Ramos (cell line): Measurements from ENCODE around the gene TMEM250.

Experiments used
- in situ Hi-C: fragments of 300-500 bp; cut with MboI; formaldehyde crosslinking; loops from one replicate; pipeline ENCODE4 v1.14.3; 2022; ENCODE audit warnings: low sequenced_read_pairs; ENCODE audit not compliant: unreplicated experiment

TMEM250 gene

DNA sequence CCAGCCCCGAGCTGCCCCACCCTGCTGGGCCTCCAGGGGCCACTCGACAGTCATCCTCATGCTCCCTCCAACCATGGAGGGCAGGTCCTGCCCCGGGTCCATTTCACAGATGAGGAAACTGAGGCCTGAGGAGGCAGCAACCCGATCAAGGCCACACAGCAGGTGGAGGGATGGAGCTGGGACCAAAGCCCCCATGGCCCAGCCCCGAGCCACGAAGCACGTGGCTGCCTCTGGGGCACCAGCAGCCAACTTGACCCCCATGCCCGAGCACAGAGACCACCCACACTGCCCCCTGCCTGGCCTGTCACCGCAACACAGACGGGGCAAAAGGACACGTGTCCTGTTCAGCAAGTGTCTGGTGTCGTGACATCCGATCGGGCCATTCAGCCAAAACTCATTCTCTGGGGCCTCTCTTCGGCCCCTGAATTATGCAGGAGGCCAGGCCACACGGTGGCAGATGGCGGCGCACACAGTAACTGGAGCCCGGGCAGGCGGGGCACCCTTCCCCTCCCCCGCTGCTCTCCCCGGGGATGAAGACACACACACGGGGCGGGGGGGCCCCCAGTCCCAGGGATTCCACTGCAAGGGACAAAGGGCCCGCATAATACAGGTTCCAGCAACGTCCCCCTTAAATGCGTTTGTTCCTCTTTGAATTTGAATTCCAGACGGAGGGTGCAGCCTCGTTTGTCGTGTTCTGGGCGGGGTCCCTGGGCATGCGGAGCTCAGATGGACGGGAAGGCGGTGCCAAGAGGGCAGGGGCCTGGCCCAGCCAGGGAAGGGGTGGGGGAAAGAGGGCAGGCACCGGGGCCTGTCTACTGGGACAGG lies 29.4 kb upstream of the TMEM250 start:
- in situ Hi-C loops = no loop called here

GRCh38 chr9:136147038-136147889 lies 28.6 kb upstream of the TMEM250 start:
- in situ Hi-C loops = no loop called here

DNA sequence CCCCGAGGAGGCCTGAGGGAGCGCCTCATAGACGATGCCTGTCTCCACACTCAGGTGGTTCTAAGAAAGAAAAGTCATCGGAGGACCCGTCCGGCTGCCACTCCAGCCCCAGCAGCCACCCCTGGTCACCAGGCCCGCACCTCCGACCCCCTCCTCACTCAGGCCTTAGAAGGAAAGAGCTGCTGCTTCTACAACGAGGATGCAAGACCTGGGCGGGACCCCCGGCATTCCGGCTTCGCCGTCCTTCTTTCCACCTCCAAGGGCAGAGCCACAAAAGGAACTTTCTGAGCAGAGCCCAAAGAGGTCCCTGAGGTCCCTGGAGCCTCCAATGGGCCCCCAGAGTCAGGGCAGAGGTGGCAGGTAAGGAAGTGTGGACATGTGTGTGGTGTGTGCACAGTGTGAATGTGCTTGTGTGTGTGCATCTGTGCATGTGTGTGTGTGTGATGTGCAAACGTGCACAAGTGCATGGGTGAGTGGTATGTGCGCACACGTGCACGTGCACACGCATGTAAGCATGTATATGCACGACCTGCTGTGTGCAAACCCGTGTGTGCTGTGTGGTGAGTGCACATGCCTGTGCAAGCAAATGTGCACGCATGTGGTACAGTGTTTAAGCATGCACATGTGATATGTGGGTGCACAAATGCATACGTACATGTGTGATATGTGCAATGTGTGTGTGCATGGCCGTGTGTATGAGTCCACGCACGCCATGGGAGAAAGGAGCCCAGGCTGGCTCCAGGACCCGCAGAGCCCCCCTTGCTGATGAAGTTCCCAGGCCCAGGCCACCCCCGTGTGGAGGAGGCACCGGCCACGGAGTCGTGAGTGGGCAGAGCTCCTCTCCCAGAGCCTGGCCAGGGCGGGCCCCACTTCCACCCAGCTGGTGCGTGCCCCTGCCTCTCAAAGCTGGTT lies 27.7 kb upstream of the TMEM250 start:
- in situ Hi-C loops = no loop called here

- in situ Hi-C loops = no loop called here
Measured at GRCh38 chr9:136145580-136145979, 26.9 kb upstream of the TMEM250 start.

DNA sequence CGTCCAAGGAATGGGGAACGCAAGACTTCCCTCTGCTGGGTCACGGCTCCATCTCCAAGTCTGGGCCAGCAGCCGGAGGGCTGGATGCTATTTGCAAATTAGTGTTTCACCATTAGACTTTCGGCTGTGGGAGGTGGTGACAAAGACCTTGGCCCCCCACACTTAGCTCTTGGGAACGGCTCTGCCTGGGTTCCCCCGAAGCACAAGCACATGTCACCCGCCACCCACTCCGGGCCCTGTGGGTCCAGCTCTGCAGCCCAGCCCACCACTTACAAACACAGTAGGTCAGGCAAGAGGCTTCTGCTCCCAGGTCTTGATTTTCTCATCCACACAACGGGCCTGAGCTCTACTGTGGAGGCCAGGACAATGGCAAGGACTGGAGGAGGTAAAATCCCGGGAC lies 25.8 kb upstream of the TMEM250 start:
- in situ Hi-C loops = no loop called here

GRCh38 chr9:136143215-136144001 lies 24.7 kb upstream of the TMEM250 start:
- in situ Hi-C loops = no loop called here

DNA sequence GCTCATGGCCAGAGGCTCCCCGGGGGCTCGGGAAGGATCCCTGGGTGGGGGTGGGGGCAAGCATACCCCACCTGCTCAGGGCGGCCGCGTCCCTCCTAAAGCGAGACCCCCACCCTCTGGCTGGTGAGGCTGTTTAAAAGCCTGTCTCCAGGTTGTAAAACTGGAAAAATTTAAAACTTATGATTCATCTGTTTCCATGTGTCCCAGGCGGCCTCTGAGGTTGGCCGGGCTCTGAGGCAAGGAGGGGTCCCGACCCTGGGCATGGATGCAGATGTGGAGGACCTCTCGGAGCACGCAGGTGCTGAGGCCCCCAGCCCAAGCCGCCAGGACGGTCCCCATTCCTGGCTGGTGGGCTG lies 24.2 kb upstream of the TMEM250 start:
- in situ Hi-C loops = no loop called here

- in situ Hi-C loops = no loop called here
Measured at GRCh38 chr9:136142414-136142796, 23.7 kb upstream of the TMEM250 start.

DNA sequence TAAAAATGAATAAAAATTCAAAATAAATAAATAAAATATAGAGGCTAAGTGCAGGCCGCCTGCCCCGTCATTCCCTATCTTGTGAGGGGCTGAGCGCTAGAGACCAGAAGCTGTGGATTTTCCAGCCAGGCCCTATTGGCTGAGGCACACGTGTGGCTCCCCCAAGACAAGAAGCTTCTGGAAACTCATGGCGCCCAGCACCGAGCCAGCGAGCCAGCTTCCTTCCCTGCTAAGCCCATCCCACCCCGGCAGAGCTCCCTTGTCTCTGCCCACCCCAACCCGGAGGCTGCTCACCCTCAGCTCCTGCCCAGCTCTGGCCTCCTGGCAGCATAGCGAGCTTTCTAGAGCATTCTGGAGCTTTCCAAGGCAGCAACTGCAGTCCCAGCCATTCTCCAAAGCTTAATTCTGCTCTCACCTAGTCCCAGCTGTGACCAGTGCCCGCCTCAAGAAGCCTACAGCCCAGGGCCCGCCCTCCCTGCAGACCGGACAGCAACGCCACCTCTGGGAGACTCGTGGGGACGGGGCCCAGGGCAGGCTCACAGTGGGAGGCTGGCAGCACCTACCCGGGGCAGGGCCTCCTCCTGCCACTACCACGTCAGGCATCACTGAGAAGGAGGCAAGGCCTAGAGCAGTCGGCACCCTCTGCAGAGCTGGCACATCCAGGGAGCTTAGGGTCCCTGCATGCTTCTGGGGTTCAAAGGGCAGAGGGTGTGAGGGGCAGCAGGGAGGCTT lies 23.2 kb upstream of the TMEM250 start:
- in situ Hi-C loops = no loop called here

DNA sequence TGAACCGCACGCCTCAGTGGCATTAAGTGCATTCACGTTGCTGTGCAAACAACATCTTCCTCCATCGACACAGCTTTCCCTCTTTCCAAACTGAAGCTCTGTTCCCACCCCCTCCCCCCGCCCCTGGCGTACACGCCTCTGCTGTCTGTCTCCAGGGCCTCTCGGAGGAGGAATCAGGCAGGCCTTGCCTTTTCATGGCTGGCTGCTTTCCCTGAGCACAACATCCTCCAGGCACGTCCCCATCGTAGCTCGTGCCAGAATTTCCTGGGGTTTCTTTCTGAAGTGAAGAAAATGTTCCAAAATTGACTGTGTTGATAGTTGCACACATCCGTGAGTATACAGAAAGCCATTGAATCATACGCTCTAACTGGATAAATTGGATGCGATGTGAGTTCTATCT lies 22.3 kb upstream of the TMEM250 start:
- in situ Hi-C loops = no loop called here

DNA sequence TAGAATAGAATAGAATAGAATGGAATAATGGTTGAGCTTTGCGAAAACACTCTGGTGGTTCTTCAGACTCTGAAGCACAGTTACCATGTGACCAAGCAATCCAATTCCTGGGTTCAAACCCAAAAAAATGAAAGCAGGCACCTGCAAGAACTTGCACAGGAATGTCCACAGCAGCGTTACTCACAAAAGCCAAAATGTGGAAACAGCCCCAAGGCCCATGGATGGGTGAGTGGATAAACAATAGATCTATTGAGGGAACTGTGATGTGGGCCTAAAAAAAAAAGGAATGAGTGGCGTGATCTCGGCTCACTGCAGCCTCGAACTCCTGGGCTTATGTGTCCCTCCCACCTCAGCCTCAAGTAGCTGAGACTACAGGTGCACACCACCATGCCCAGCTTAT lies 21.4 kb upstream of the TMEM250 start:
- in situ Hi-C loops = no loop called here

DNA sequence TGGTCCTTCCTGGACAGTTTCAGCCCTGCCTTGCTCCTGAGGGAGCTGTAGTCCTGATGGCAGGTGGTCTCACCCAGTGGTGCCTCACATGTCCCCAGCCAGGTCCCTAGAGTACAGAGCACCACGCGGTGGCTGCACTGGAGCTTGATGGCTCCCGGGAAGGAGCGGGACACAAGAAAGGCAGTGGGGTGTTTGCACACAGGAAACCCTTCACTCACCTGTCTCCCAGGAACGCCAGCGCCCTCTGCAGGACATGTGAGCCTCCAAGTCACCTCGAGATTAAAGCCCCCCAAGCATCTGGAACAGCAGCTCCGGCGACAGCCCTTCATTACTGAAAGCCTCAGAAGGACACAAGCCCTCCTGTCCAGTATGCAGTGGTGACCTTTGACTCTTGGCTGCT lies 19.9 kb upstream of the TMEM250 start:
- in situ Hi-C loops = no loop called here

GRCh38 chr9:136137321-136138265 lies 18.9 kb upstream of the TMEM250 start:
- in situ Hi-C loops = no loop called here

DNA sequence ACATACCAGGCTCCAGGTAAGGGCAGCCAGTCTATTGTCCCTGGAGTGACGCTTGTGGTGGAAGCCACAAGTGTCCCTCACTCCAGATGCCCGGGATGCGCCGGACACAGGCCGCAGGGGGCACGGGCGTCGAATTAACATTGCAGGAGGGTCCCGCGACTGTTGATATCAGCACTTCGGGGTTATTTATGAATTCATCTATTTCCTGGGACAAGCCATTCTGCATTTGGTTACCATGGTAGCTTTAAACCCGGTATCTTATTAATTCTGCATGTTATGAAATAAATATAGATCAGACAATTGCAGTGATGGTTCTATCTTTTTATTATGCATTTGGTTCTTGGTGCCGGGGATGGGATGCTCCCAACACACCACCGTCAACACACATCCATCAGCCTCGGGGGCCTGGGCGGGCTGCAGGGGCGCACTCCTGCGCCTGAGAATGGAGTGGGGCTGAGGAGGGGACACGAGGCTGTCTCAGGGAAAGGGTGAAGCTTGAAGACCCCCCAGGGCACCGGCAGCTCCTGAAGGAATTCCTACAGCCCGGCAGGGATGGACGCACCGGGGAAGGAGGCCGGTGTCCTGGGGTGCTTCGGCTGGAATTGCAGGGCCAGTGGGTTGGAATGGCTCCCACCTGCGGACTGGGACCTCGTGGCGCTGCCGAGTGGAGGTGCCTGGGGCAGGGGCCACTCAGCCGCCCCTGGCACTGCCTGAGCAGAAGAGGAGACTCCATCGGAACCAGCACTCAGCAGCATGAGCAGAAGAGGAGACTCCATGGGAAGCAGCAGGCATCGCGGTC lies 17.7 kb upstream of the TMEM250 start:
- in situ Hi-C loops = no loop called here

DNA sequence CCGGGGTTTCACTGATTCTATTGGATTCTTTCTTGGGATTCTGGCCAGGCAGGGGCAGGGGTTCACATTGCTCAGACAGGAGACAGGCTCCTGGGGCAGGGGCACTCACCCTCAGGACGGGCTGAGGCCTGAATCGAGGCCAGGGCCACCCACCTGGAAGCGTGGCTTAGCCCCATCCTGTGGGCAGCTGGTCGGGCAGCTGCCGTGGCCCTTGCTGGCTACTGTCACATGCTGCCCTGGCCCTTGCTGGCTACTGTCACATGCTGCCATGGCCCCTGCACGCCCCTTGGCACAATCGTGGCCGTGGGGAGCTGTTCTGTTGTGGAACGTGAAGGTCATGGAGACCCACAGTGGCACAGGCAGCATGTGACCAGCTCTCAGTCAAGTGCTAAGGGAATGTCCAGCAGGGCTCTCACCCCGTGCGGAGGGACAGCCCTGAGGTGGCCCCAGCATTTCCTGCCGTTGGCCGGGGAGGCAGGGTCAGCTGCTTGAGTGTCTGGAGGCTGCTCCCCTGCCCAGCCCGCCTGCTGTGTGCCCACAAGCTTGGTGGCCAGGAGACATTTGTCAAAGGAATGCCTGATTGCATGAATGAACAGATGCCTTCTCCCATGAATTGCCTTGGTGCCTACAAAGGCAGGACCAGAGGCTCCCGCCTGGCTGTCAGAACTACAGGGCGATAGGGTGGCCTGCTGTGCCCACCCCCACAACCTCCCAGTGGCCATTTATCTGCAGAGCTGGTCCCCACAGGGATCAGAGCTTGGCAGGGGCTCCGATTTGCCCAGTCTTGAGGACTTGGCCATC lies 16.9 kb upstream of the TMEM250 start:
- in situ Hi-C loops = no loop called here

DNA sequence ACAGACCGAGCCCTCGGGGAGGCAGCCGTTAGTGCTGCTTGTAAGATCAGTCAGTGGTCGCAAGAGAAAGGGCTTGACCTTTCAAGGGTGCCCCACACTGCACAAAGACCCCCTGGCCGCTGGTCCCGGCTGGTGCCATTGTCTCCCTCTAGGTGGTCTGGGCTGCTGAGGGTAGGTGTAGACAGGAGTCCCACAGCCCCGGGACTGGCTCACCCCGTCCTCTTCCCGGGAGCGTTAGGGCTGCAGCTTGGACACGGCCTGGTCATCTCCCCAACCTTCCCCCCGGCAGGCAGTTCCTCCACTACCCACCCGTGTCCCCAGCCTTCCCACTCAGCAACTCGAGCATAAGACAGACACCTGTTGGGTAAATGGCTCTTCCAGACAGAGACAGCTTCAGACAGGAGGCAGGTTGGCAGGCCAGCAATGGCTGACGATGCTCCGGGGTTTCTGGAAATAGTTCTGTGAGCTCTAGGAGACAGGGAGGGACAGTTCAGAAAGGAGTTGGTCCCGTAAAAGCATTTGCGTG lies 15.3 kb upstream of the TMEM250 start:
- in situ Hi-C loops = no loop called here
